ENCODE results near the gene BMS1. TPM values are rescaled to one million over a fixed set of nuclear protein-coding genes. Genes with fewer than 3 reads are reported as not detected.

Gene BMS1
- total RNA-seq, 4 donors from 2014 or later: 11.0 to 15.5 (median 13.2) TPM

- no peak for TF ChIP-seq CTCF (IDR thresholded peaks at IDR 0.05; ENCODE audit: low read depth)
Measured at GRCh38 chr10:42830237-42830636, 47.6 kb downstream of the BMS1 start.

GRCh38 chr10:42836096-42836495 lies 53.5 kb downstream of the BMS1 start:
- TF ChIP-seq CTCF (IDR thresholded peaks at IDR 0.05; ENCODE audit: low read depth): no peak

GRCh38 chr10:42836771-42837468 lies 54.3 kb downstream of the BMS1 start:
- TF ChIP-seq CTCF (IDR thresholded peaks at IDR 0.05; ENCODE audit: low read depth): no peak

GRCh38 chr10:42850931-42851330 lies 68.3 kb downstream of the BMS1 start:
- no peak for TF ChIP-seq CTCF (IDR thresholded peaks at IDR 0.05; ENCODE audit: low read depth)

- TF ChIP-seq CTCF (IDR thresholded peaks at IDR 0.05; ENCODE audit: low read depth): no peak
Measured at GRCh38 chr10:42859256-42859655, 76.7 kb downstream of the BMS1 start.

GRCh38 chr10:42864575-42864974 lies 82.0 kb downstream of the BMS1 start:
- no peak for TF ChIP-seq CTCF (IDR thresholded peaks at IDR 0.05; ENCODE audit: low read depth)

- no peak for TF ChIP-seq CTCF (IDR thresholded peaks at IDR 0.05; ENCODE audit: low read depth)
Measured at GRCh38 chr10:42865716-42866114, 83.1 kb downstream of the BMS1 start.
